PC-3 (cell line): ENCODE measurements around the gene KAT2A. TPM values are rescaled to one million over a fixed set of nuclear protein-coding genes. Genes with fewer than 3 reads are reported as not detected.

Source experiments
- ATAC-seq: fragments of 200-7000 bp; cut with Tn5 transposase; 2 replicates; pipeline ENCODE4 v1.9.1; 2020; ENCODE audit warnings: mild to moderate bottlenecking, moderate library complexity
- BruUV-seq: library from RNA; stranded (reverse); fragments of 400-500 nt; replicated peaks from 2 replicates; lab custom pipeline; 2021; lab: Mats Ljungman, UMichigan
- CTCF ChIA-PET: fragments of 300-600 bp; sonication (Branson Sonifier 250); formaldehyde crosslinking; loops from one replicate; lab custom pipeline; 2022; ENCODE audit warnings: antibody characterized with exemption; lab: Charles Lee
- POLR2A ChIA-PET: fragments of 300-600 bp; sonication (Branson Sonifier 250); formaldehyde crosslinking; loops from one replicate; lab custom pipeline; 2022; ENCODE audit warnings: antibody characterized with exemption; ENCODE audit not compliant: unreplicated experiment; lab: Charles Lee
- DNase-seq: peaks from one replicate; pipeline ENCODE4 v3.0.0-alpha.2; 2015
- H2AFZ ChIP-seq: fragments of 300-600 bp; sonication (generic); 2 replicates; pipeline ENCODE4 v1.6.0; 2016; ENCODE audit warnings: antibody characterized with exemption, low read length
- H3F3A ChIP-seq: fragments of 300-600 bp; sonication (generic); one replicate; pipeline ENCODE4 v1.6.0; 2017; ENCODE audit warnings: antibody characterized with exemption, low read length, control low read depth, mild to moderate bottlenecking; ENCODE audit not compliant: unreplicated experiment
- H3K27ac ChIP-seq: fragments of 300-600 bp; sonication (generic); 2 replicates; pipeline ENCODE4 v1.5.1; 2016; ENCODE audit warnings: mild to moderate bottlenecking, low read length
- H3K27me3 ChIP-seq: fragments of 300-600 bp; sonication (generic); 2 replicates; pipeline ENCODE4 v1.6.1; 2016; ENCODE audit warnings: low read length, mixed read lengths
- H3K36me3 ChIP-seq: fragments of 300-600 bp; sonication (generic); 2 replicates; pipeline ENCODE4 v1.6.1; 2016; ENCODE audit warnings: low read depth, mixed run types, low read length, mixed read lengths
- H3K4me1 ChIP-seq: fragments of 300-600 bp; sonication (generic); 2 replicates; pipeline ENCODE4 v1.5.1; 2016; ENCODE audit warnings: low read length; ENCODE audit not compliant: insufficient read depth
- H3K4me2 ChIP-seq: fragments of 300-600 bp; sonication (generic); 2 replicates; pipeline ENCODE4 v1.6.0; 2016; ENCODE audit warnings: low read length
- H3K4me3 ChIP-seq: fragments of 300-600 bp; sonication (generic); 2 replicates; pipeline ENCODE4 v1.5.1; 2016; ENCODE audit warnings: mild to moderate bottlenecking, low read length, mixed read lengths
- H3K79me2 ChIP-seq: fragments of 300-600 bp; sonication (generic); 2 replicates; pipeline ENCODE4 v1.6.1; 2017; ENCODE audit warnings: low read length, mixed read lengths
- H3K9ac ChIP-seq: fragments of 300-600 bp; sonication (generic); 2 replicates; pipeline ENCODE4 v1.6.0; 2016; ENCODE audit warnings: mild to moderate bottlenecking, low read length
- H3K9me2 ChIP-seq: fragments of 300-600 bp; sonication (generic); replicated peaks from 2 replicates; pipeline ENCODE4 v1.6.1; 2016; ENCODE audit warnings: mixed run types, low read length, mixed read lengths
- H3K9me3 ChIP-seq: fragments of 300-600 bp; sonication (generic); 2 replicates; pipeline ENCODE4 v1.6.1; 2016; ENCODE audit warnings: low read length, mixed read lengths
- H4K20me1 ChIP-seq: fragments of 300-600 bp; sonication (generic); 2 replicates; pipeline ENCODE4 v1.6.1; 2016; ENCODE audit warnings: low read length, mixed read lengths
- EZH2 ChIP-seq: fragments of 300-600 bp; sonication (generic); IDR thresholded peaks from one replicate; pipeline ENCODE4 v1.6.1; 2017; ENCODE audit warnings: antibody characterized with exemption, mild to moderate bottlenecking, low read length; ENCODE audit not compliant: unreplicated experiment
- EZH2phosphoT487 ChIP-seq: fragments of 300-600 bp; sonication (generic); IDR thresholded peaks from 2 replicates; pipeline ENCODE4 v1.6.1; 2018; ENCODE audit warnings: mild to moderate bottlenecking, antibody characterized with exemption, low read length, borderline replicate concordance
- intact Hi-C: fragments of 100-400 bp; cut with micrococcal nuclease; formaldehyde crosslinking; loops from 2 replicates; pipeline ENCODE4 v1.9.0; 2023
- total RNA-seq: library from RNA; depleted of rRNA; stranded (reverse); fragments of >200 nt; gene quantifications from 2 replicates; pipeline ENCODE4 v1.2.3, GENCODE V29; 2014
- TF ChIP-seq, protein P1 (sequence below): fragments of 300-600 bp; sonication (generic); conservative IDR thresholded peaks from 2 replicates; pipeline ENCODE4 v1.5.1; 2017; ENCODE audit warnings: antibody characterized with exemption, low read depth, mild to moderate bottlenecking, low read length

Gene KAT2A
- total RNA-seq, 1 experiment from 2014 or later = not detected

DNA sequence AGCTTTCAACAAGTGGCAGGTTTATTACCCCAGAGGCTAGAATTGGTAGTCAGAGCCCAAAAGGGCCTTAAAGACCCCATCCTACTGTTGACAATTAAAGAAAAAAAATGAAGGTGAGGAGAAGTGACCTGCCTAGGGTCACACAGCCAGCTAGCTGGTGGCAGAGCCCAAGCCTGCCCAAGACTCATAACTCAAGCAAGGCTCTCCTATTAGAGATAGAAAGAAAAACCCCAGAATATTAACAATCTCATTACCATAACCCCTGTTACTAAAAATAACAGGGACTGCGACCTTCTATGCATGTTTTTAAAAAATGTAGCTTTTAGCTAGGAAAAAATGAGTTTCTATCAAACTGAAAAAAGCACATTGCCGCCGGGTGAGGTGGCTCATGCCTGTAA lies 15.5 kb upstream of the KAT2A start:
- ChIA-PET POLR2A (no interaction called here), CTCF (no interaction called here)
- no peaks in the 10 kb centered on the region for H3K79me2 ChIP-seq
- TF ChIP-seq, protein P1, sequence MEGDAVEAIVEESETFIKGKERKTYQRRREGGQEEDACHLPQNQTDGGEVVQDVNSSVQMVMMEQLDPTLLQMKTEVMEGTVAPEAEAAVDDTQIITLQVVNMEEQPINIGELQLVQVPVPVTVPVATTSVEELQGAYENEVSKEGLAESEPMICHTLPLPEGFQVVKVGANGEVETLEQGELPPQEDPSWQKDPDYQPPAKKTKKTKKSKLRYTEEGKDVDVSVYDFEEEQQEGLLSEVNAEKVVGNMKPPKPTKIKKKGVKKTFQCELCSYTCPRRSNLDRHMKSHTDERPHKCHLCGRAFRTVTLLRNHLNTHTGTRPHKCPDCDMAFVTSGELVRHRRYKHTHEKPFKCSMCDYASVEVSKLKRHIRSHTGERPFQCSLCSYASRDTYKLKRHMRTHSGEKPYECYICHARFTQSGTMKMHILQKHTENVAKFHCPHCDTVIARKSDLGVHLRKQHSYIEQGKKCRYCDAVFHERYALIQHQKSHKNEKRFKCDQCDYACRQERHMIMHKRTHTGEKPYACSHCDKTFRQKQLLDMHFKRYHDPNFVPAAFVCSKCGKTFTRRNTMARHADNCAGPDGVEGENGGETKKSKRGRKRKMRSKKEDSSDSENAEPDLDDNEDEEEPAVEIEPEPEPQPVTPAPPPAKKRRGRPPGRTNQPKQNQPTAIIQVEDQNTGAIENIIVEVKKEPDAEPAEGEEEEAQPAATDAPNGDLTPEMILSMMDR = no peak
- no peak for TF ChIP-seq EZH2phosphoT487
- no peak for TF ChIP-seq EZH2
- H3K4me2 ChIP-seq = no peak overlapping the region
- no peak overlapping the region for H2AFZ ChIP-seq
- no peaks in the 10 kb centered on the region for H4K20me1 ChIP-seq
- no peaks in the 10 kb centered on the region for H3K9me3 ChIP-seq
- H3F3A ChIP-seq = no peaks in the 10 kb centered on the region
- no peak for ATAC-seq
- no peak overlapping the region for H3K4me3 ChIP-seq
- intact Hi-C loops = no loop called here
- no peaks in the 10 kb centered on the region for H3K9me2 ChIP-seq
- H3K36me3 ChIP-seq = no peaks in the 10 kb centered on the region
- no peak for DNase-seq
- no peak overlapping the region for H3K27ac ChIP-seq
- H3K27me3 ChIP-seq = no peaks in the 10 kb centered on the region
- BruUV-seq = no TSS peak
- no peak overlapping the region for H3K9ac ChIP-seq
- no peaks in the 10 kb centered on the region for H3K4me1 ChIP-seq

GRCh38 chr17:42135664-42136653 lies 14.8 kb upstream of the KAT2A start:
- H3K79me2 ChIP-seq = no peaks in the 10 kb centered on the region
- H3K36me3 ChIP-seq = no peaks in the 10 kb centered on the region
- intact Hi-C loops = no loop called here
- no peaks in the 10 kb centered on the region for H3K27me3 ChIP-seq
- no peak overlapping the region for H3K9ac ChIP-seq
- DNase-seq (no peak), ATAC-seq (no peak)
- no peak overlapping the region for H3K27ac ChIP-seq
- POLR2A ChIA-PET = no interaction called here
- TF ChIP-seq, protein P1 = no peak
- TF ChIP-seq EZH2phosphoT487 (no peak), EZH2 (no peak)
- H2AFZ ChIP-seq = no peak overlapping the region
- H4K20me1 ChIP-seq = no peaks in the 10 kb centered on the region
- no peak overlapping the region for H3K4me2 ChIP-seq
- CTCF ChIA-PET = no interaction called here
- H3K4me3 ChIP-seq = no peak overlapping the region
- no TSS peak for BruUV-seq
- no peaks in the 10 kb centered on the region for H3K4me1 ChIP-seq
- H3F3A ChIP-seq = no peaks in the 10 kb centered on the region
- no peaks in the 10 kb centered on the region for H3K9me3 ChIP-seq
- no peaks in the 10 kb centered on the region for H3K9me2 ChIP-seq

DNA sequence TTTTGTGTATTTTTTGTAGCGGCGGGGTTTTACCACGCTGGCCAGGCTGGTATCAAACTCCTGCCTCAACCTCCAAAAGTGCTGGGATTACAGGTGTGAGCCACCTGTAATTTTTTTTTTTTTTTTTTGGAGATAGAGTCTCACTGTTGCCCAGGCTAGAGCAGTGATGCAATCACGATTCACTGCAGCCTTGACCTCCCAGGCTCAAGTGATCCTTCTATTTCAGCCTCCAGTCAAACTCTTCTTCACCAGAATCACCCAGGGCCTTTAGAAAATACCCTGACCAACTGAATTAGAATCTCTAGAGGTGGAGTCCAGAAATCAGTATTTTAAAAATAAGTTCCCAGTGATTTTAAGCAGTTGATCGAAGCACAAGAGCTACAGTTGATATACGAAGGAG lies 14.0 kb upstream of the KAT2A start:
- CTCF ChIA-PET = no interaction called here
- H2AFZ ChIP-seq = no peak overlapping the region

More for the DNA sequence above, 14.0 kb upstream of the KAT2A start:
- no peak for TF ChIP-seq EZH2
- no peak for TF ChIP-seq EZH2phosphoT487
- TF ChIP-seq, protein P1 = no peak
- Histone ChIP-seq H3K79me2 (no peaks in the 10 kb centered on the region), H3K4me2 (no peak overlapping the region), H3K4me1 (no peaks in the 10 kb centered on the region), H3F3A (no peaks in the 10 kb centered on the region), H4K20me1 (no peaks in the 10 kb centered on the region), H3K27ac (no peak overlapping the region), H3K9me3 (no peaks in the 10 kb centered on the region), H3K27me3 (no peaks in the 10 kb centered on the region), H3K36me3 (no peaks in the 10 kb centered on the region), H3K4me3 (no peak overlapping the region), H3K9ac (no peak overlapping the region), H3K9me2 (no peaks in the 10 kb centered on the region)
- no peak for ATAC-seq
- POLR2A ChIA-PET = no interaction called here
- intact Hi-C loops = no loop called here
- no peak for DNase-seq
- no TSS peak for BruUV-seq
